MM.1S (cell line): ENCODE data around the gene CDIPT.

Experiments used
- CTCF ChIP-seq: fragments of 300-600 bp; sonication (generic); IDR thresholded peaks from 2 replicates; pipeline ENCODE4 v1.5.1; 2016; ENCODE audit warnings: antibody characterized with exemption, low read length, mixed read lengths
- EZH2 ChIP-seq: fragments of 300-600 bp; sonication (generic); optimal IDR thresholded peaks from 2 replicates; pipeline ENCODE3; 2017; ENCODE audit warnings: low read depth, mild to moderate bottlenecking, antibody characterized with exemption, low read length, mixed read lengths
- EZH2phosphoT487 ChIP-seq: fragments of 300-600 bp; sonication (generic); IDR thresholded peaks from 2 replicates; pipeline ENCODE4 v1.6.1; 2018; ENCODE audit warnings: antibody characterized with exemption, low read length

- no peak for TF ChIP-seq EZH2
- TF ChIP-seq CTCF: no peak
- TF ChIP-seq EZH2phosphoT487: no peak
Observed at GRCh38 chr16:29809031-29809747, 53.8 kb downstream of the CDIPT start.
